NCI-H1436 (cell line): Measurements from ENCODE around the gene UAP1.
"Not testable (repeated sequence)": the region's sequence is repeated elsewhere in the genome, so short reads cannot be mapped to it uniquely, and the experiment has no call there.

ENCODE experiments used
- DNase-seq: peaks from one replicate; lab custom pipeline; 2025; lab: John Stamatoyannopoulos, UW

UAP1 gene

DNA sequence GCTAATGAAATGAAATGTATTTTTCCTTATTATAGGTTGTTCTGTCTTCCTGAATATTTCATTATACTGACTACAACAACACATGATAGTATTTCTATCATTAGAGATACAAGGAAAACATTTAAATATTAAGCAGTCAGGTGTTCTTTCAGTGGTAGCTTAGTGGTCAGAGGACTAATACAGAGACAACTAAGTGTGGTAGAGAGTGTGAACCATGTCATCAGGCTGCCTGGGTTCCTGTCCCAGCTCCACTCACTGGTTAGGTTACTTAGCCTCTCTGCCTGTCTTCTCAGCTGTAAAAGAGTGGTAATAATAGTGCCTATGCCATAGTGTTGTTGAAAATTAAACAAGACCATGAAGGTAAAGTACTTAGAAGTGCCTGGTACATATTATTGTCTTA, 3.9 kb downstream of the UAP1 start:
- no peak for DNase-seq

DNA sequence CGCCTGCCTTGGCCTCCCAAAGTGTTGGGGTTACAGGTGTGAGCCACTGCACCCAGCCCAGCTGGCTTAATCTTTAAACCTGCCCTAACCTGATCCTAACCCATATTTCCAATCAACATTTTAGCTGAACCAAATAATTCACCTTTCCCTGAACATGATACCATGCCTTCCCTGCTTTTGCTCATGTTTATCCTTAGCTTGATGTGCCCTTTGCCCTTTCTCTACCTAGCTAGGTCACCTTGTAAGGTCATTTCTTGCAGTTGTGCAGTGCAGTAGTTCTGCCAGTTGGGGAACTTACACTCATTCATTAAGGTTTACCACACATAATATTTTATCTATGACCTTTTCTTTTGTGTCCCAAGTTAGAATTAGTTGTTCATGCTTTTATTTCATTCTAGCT, 5.3 kb downstream of the UAP1 start:
- no peak for DNase-seq

DNA sequence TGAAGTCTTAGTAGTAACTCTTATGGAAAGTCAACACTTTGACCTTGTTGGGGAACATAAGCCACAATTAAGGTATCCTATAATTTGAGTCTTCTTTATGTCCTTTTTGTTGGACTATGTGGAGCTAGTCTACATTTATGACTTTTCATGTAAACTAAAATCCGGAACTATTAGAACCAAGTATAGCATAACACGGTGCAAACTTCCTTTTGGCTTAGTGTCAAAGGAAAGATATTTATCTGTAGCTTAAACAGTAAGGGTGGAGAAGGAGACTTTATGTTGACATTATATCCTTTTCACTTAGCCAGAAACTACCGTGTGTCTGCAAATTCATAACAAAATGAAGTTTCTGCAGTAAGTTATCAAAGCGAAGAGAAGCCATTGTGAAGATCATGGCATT, 7.3 kb downstream of the UAP1 start:
- DNase-seq, result no peak

DNA sequence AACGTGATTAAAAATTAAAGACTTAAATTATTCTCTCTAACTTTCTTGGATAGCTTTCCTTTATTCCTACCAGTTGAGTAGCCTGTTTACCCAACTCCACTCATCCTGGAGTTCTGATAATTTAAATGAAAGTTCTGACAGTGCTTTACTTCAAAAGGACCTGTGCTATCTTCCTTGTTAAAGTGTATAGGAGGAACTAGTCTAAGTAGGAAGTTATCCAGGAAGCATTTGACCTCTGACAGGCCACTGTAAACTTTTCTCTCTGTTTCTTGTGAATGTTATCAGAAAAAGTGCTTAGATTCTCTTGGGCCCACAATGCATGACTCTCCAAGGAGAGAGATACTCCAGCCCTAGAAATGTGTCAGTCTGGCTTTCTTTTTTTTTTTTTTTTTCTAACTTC, 9.2 kb downstream of the UAP1 start:
- DNase-seq, result no peak

DNA sequence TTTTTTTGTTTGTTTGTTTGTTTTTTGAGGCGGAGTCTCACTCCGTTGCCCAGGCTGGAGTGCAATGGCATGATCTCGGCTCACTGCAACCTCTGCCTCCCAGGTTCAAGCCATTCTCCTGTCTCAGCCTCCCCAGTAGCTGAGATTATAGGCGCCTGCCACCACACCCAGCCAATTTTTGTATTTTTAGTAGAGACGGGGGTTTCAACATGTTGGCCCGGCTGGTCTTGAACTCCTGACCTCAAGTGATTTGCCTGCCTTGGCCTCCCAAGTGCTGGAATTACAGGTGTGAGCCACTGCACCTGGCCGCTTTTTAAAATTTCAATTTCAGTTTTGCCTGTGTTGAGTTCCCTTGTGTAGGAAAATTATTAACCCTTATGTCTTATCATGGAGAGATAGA, 9.6 kb downstream of the UAP1 start:
- not testable (repeated sequence) for DNase-seq

DNA sequence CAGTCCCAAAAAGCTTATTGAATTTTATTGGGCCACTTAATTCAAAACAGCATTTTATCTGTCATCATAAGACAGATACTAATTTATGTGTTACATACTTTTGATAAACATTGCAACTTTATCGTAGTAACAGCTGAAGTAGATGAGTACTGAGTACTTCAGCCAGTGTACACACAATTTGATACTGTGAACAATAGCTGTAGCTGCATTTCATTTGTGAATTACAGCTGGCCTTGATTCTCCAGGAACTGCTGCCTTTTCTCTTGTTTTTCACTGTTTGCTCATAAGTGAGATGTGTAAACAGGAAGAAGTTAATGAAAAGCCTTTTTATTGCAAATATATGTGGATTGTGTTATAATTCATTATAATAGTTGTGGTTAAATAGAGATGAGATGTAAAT, 10.2 kb downstream of the UAP1 start:
- peak; percentile 26 for DNase-seq

DNA sequence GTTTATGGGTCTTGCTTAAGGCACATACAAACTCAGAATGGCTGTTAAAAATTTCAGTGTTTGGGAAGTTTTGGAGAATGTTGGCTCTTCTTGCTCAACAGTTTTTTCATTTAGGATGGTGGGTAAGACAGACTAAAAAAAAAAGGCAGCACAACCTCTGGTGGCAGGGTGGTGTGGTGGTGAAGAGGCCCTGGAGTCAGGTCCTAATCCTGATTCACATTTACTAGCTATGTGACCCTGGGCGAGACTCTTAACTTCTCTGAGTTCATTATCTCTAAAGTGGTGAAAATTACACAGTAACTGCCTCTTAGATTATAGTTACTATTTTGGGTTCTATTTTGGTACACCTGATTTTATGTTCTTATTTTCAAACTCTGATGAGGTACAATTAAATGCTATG, 11.6 kb downstream of the UAP1 start:
- DNase-seq, result no peak

DNA sequence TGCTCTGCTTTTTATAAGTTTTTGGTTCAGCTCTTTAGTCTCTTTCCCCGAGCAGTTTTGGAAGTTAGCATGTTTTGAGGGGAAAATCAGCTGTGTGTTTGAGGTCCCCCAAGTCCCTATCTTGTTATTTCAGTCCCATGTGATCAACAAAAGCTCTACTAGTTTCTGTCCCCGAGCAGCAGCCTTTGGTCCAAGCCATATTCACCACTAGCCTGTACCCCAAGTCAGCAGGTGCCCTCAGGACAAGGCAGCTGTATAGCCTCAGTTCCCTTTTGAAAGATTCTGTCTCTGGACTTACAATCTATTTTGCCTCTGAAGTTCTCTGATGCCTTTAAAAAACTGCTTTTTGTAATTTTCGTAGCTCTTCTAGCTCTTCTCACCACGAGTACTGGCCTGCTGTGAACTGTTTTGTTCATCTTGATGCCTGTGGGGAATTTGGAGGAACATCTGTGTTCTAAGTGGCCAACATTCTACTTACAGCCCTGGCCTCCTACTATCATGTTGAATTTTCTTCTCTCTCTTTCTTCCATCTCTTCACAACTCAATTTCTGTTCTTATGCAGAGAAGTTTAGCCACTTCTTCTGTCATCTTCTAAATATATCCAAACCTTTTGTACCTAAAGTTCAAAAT, 16.7 kb downstream of the UAP1 start:
- DNase-seq, result no peak

DNA sequence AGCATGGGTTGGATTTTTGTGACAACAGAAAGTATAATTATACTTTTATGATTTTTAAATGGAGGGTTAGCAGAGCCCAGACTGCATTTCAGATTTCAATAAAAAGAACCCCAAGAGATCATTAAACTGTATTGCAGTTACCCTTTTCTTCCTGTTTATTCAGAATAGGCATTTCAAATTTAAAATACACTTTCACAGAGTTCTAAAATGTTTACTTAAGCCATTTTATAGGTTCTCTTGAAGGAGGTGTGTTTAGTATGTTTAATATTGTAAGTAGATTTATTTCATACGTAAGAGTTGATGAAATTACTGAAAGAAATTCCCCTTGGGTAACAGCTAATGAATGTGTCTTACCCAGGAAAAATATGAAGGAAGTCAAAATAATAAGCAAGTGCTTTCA, 17.4 kb downstream of the UAP1 start:
- no peak for DNase-seq

DNA sequence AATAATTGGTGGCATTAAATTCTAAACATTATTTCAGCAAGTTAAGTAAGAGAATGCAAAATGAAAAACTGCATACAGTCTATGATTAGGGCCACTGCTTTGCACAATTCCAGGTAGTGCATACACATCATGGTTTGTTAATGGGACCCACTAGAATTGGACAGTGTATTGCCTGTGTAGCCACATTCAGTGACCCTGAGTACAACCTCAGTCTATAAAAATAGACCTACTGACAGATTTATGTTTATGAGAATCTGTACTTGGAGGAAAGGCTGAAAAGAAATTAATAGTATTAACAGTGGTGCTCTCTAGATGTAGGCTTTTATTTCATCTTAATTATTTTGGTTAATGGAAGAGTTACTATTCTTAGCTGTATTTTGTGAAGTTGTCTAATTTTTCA, 18.8 kb downstream of the UAP1 start:
- DNase-seq, result no peak

DNA sequence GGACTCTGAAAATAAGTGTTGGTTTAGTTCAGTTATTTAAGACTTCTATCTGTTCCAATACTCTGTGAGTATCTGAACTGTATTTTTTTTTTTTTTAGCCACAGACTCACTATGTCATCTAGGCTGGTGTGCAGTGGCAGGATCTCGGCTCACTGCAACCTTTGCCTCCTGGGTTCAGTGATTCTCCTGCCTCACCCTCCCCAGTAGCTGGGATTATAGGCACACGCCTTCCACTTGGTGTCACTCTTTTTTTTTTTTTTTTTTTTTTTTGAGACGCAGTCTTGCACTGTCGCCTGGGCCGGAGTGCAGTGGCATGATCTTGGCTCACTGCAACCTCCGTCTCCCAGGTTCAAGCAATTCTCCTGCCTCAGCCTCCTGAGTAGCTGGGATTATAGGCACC, 21.4 kb downstream of the UAP1 start:
- not testable (repeated sequence) for DNase-seq

DNA sequence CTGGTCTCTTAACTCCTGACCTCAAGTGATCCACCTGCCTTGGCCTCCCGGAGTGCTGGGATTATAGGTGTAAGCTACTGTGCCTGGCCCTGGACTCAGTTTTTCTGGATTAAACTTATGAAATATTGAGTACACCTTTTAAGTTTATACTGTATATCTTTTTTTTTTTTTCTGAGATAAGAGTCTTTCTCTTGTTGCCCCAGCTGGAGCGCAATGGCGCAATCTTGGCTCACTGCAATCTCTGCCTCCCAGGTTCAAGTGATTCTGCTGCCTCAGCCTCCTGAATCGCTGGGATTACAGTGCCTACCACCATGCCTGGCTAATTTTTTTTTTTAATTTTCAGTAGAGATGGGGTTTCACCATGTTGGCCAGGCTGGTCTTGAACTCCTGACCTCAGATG, 23.6 kb downstream of the UAP1 start:
- DNase-seq, result not testable (repeated sequence)

DNA sequence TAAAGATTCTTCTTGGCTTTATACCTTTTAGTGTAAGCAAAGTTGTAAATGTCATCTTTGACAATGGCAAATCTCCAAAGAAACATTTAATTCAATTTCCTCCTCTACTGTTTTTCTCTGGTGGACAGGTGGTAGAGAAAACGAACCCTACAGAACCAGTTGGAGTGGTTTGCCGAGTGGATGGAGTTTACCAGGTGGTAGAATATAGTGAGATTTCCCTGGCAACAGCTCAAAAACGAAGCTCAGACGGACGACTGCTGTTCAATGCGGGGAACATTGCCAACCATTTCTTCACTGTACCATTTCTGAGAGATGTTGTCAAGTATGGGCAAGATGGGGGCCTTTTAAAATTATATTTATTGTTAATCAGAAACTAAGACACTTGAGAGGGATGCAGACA, 25.8 kb downstream of the UAP1 start:
- DNase-seq, result no peak

DNA sequence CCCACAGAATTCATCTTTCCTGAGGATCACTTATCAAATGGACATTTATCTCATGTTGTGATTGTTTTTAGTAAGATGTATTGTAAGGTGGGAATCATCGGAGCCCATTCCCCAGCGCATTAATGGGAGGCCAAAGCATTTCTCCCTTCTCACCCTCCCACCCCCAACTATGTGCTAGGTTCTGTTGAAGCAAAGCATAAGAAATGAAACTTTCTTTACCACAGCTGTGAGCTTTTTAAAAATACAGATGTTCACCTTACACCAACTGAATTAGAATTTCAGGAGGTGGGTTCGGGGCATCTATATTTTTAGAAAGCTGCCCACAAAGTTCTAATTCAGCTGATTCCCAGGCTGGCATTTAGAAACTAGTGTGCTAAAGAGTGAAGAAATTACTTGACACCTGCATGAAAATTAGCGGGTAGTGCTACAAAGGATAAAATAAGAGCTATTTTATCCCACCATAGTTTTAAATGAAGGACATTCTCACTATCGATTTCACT, 26.3 kb downstream of the UAP1 start:
- DNase-seq, result no peak

DNA sequence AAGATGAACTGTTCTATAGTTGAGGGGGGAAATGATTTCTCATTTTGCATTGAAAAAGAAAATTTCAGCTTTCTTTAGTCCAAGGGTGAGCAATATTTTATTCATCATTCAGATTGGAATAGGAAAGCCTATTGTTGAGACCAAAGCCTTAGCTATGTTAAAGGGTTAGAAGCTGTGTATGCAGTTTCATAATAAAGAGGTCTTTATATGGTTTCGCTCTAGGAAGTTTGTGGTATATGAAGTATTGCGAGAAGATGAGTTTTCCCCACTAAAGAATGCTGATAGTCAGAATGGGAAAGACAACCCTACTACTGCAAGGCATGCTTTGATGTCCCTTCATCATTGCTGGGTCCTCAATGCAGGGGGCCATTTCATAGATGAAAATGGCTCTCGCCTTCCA, 28.6 kb downstream of the UAP1 start:
- no peak for DNase-seq

DNA sequence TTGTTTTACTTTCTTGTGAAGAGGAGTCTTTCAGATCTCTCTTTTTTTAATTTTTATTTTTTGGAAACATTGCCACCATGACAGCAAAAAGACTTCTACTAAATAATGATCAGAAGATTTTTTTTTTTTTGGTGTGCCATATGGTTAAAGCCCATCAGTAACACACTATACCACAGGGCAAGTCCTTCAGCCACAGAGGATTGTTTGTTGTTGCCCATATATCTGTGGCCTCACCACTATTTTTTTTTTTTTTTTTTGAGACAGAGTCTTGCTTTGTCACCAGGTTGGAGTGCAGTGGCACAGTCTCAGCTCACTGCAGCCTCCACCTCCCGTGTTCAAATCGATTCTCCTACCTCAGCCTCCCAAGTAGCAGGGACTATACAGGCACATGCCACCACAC, 29.2 kb downstream of the UAP1 start:
- DNase-seq, result no peak

DNA sequence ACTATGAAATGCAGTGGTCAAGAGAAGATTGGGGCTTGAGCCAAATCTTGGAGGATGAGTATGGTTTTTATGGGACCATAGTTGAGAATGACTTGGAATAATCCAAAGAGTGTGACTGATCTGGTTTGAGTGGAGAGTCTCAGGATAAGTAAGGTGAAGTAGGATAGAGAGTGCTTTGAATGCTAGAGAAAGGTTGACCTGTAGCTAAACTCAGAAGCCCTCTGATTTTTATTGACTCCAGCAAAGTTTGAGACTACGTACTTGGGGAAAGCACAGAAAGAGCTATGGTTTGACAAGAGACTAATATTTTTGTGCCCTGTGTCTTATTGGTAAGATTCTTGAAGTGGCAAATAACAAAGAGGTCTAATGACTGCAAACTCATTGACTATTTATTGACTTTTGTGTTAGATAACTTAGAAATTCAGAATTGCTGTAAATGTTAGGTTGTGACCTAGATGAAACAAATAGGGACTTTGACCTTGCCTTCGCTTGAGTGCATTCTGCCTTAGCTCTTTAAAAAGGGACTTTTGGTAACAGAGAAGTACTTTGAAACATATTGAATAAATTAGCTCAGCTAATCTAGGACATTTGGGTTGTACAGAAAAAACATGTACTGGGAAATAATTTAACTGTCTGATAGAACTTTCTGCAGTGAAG, 35.1 kb downstream of the UAP1 start:
- no peak for DNase-seq

DNA sequence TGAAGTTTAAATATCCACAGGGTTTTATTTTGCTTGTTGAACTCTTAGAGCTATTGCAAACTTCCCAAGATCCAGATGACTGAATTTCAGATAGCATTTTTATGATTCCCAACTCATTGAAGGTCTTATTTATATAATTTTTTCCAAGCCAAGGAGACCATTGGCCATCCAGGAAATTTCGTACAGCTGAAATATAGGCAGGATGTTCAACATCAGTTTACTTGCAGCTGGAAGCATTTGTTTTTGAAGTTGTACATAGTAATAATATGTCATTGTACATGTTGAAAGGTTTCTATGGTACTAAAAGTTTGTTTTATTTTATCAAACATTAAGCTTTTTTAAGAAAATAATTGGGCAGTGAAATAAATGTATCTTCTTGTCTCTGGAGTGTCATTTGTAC, 37.9 kb downstream of the UAP1 start:
- DNase-seq, result no peak

DNA sequence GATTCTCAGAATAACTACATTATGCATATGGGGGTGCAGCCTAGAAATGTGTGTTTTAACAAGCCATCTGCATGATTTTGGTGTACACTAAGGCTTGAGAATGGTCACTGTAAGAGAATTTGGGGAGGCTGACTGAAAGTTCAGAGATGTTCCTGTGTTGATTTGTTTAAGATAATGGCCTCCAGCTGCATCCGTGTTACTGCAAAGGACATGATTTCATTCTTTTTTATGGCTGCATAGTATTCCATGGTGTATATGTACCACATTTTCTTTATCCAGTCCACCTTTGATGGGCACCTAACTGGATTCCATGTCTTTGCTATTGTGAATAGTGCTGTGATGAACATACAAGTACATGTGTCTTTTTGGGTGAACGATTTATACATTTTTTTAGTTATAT, 41.6 kb downstream of the UAP1 start:
- not testable (repeated sequence) for DNase-seq

DNA sequence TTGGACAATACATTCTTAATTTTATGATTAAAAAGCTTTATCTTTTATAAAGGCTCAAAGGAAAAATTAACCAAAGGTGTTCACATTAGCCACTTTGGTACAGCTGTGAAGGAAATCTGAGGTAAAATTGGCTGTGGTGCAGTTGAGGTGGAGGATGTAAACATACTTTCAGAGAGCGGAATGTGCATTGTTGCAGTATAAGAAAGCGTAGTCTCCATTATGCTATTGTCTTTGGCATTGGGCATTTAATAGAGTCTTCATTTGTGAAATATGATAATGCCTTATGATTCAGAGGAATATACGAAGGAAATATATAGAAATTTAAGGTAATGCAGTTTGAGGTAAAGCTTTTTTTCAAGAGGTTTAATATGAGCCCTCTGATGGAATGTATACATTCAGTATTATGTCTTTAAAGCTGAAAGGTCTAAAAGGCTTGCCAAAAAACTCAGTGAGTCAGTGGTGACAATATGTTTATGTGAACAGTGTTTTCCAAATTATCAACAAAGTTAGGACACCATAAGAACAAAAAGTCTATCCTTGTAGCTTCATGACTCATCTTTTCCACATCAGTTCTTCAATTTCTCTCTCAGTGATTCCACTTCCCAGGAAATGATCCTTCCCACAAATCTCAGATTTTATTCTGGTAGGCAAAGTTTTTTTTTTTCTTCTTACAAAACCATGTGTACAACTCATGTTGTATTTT, 43.9 kb downstream of the UAP1 start:
- DNase-seq, result no peak

DNA sequence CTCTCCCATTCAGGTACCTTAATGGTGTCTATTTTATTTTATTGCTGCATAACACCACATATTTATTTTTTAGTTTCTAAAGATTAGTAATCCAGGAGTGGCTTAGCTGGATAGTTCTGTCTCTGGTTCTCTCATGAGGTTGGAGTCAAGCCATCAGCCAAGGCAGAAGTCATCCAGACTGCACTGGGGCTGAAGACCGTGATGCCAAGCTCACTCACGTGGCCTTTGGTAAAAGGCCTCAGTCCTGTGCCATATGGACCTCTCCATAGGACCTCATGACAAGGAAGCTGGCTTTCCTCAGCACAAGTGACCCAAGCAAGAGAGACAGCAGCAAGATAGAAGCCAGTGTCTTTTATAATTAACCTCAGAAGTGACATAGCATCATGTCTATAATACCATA, 47.8 kb downstream of the UAP1 start:
- DNase-seq, result no peak

DNA sequence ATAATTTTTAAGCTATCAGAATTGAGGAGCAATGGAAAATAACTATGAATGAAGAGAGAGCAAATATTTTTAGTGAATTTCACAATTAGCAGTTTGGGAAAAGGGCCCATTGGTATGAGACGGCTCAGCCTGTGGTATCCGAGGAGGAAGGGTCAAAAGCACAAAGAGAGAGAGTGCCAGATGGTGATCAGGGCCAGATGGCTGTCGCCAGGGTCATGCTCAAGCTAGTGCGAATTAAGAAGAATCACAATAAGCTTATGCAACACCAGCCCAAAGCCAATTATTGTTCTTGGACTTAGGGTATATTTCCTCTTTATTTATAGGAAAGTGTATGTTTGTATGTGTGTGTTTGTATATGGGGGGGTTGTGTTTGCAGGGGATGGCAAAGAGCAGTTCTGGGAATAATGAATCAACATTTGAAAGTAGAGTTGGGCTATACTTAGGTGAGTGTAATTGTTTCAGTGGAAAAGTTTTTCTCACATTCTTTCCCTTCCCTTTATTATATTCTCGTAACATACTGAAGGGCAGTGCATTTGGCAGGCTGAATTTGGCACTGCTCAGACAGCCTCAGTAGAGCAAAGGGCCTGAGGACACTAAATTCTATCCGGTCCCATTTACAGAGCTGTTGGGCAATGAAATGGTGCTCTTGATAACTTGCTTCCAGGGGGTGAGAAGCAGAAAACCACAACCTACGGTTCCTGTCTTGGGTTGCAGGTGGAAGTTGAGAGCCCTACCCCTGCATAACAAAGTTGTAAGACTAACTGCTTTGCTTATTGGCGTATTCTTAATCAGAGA, 51.3 kb downstream of the UAP1 start:
- DNase-seq, result no peak

DNA sequence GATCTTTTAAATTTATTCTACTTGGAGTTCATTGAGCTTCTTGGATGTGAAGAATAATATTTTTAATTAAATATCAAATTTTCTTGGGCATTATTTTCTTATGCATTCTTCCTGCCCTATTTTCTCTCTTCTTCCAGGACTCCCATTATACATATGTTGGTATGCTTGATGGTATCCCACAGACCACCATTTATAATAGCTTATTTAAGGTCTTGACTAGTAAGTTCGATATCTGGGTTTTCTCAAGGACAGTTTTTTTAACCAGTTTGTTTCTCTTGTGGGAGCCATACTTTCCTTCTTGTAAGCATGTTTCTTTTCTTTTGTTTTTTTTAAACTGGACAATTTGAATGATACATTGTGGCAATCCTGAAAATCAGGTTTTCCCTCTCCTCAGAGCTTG, 55.3 kb downstream of the UAP1 start:
- DNase-seq, result no peak
